ENCODE measurements around the gene CARM1.

CARM1 gene

DNA sequence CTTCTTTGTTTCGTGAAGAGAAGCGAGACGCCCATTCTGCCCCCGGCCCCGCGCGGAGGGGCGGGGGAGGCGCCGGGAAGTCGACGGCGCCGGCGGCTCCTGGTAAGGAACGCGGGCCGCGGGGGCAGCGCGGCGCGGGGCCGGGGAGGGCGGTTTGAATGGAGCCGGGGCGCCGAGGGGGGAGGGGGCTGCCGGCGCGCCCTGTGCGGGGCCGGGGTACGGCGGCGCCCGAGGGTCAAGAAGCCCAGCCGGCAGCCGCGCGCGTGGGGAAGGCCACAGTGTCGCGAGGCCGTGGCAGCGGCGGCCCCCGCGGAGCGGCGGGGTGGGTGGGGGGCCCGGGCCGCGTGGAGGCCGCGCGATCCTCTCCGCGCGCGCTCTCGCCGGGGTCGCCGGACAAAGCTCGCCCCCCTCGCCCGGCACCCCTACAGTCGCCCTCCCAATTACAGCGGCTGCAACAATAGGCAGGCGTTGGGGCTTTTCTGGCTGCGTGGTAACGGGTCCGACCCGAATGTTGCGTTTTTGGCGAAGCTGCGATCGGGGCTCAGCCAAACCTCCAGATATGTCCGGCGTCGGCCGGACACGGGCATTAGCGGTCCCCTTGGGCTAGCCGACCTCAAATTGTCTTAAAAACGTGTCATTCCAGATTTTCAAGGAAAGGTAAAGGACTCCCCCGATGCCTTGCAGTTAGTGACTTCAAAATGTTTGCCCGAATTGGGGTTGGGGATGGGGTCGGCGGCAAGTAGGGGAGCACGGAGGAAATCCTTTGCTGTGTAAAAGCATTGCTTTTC lies 89.9 kb downstream of the CARM1 start:
- Histone ChIP-seq H3K4me1 (ENCODE audit: control insufficient read depth, insufficient read depth, low read length) (peaks cover 4% of the 10 kb centered on the region; the same call in 1 of the 2 replicates), H3K27me3 (ENCODE audit: control insufficient read depth, insufficient read depth, low read length) (no peaks in the 10 kb centered on the region), H3K4me3 (ENCODE audit: low read length) (peak overlapping the region; percentile 73), H3K9me3 (ENCODE audit: control insufficient read depth, insufficient read depth, low read length) (no peaks in the 10 kb centered on the region), H3K27ac (ENCODE audit: low read length) (no peak overlapping the region), H3K36me3 (ENCODE audit: control insufficient read depth, insufficient read depth, low read length) (no peaks in the 10 kb centered on the region)
- no peak for DNase-seq (ENCODE audit: low read depth, low spot score)
- no CpG with 5 or more reads among the region's 92 CpGs for WGBS (ENCODE audit: insufficient coverage, insufficient read length)

DNA sequence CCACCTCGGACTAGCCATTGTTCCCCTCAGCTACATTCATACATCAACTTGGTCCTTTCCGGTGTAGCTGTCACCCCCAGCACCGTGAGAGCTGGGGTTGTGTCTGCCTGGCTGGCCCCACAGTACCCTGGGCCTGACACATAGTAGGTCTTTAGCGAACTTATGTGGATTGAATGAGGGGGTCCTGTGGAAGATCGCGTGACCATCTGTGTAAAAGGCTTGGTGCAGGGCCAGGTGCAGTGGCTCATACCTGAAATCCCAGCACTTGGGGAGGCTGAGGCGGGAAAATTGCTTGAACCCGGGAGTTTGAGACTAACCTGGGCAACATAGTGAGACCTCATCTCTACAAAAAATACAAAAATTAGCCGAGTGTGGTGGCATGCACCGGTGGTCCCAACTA lies 91.5 kb downstream of the CARM1 start:
- Histone ChIP-seq H3K4me1 (ENCODE audit: control insufficient read depth, insufficient read depth, low read length) (peaks cover 4% of the 10 kb centered on the region; the same call in 1 of the 2 replicates), H3K27ac (ENCODE audit: low read length) (no peak overlapping the region), H3K36me3 (ENCODE audit: control insufficient read depth, insufficient read depth, low read length) (no peaks in the 10 kb centered on the region), H3K9me3 (ENCODE audit: control insufficient read depth, insufficient read depth, low read length) (no peaks in the 10 kb centered on the region), H3K27me3 (ENCODE audit: control insufficient read depth, insufficient read depth, low read length) (no peaks in the 10 kb centered on the region), H3K4me3 (ENCODE audit: low read length) (no peak overlapping the region)
- WGBS (ENCODE audit: insufficient coverage, insufficient read length): no CpG with 5 or more reads among the region's 10 CpGs
- DNase-seq (ENCODE audit: low read depth, low spot score): no peak

DNA sequence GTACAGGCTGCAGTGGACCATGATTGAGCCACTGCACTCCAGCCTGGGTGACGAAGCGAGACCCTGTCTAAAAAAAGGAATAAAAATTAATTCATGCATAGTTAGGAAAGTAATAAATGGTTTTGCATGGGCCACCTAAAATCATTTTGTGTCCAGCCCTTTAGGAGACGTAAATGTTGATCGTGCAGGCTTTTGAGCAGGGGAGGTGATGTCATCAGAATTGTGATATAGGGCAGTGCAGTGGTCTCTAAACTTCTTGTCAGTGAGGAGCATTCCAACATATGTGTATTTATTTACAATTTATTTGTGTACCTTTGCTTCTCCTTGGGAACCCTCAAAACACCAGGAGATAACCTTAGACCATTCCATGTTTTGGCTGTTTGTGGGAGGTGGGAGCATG lies 92.5 kb downstream of the CARM1 start:
- Histone ChIP-seq H3K27me3 (ENCODE audit: control insufficient read depth, insufficient read depth, low read length) (no peaks in the 10 kb centered on the region), H3K4me1 (ENCODE audit: control insufficient read depth, insufficient read depth, low read length) (peaks cover 7% of the 10 kb centered on the region), H3K9me3 (ENCODE audit: control insufficient read depth, insufficient read depth, low read length) (no peaks in the 10 kb centered on the region), H3K27ac (ENCODE audit: low read length) (no peak overlapping the region), H3K4me3 (ENCODE audit: low read length) (no peak overlapping the region), H3K36me3 (ENCODE audit: control insufficient read depth, insufficient read depth, low read length) (no peaks in the 10 kb centered on the region)
- no peak for DNase-seq (ENCODE audit: low read depth, low spot score)
- no CpG with 5 or more reads among the region's 4 CpGs for WGBS (ENCODE audit: insufficient coverage, insufficient read length)

DNA sequence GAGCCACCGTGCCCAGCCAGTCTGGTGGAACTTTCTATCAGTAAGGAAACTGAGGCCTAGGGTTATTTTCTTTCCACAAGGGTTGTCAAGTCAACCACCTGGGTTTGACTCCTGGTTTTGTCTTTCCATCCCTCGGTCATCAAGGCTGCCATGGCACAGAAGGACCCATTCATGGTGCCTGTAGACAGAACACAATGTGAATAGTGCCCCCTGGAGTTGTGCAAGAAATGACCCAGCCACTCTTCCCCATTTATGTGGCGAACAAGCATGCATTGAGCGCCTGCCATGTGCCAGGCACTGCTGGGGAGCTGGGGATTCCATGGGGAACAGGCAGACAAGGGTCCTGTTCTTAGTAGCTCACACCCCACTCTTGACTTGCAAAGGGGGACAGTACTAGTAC lies 93.5 kb downstream of the CARM1 start:
- no peaks in the 10 kb centered on the region for H3K9me3 ChIP-seq (ENCODE audit: control insufficient read depth, insufficient read depth, low read length)
- no peak overlapping the region for H3K27ac ChIP-seq (ENCODE audit: low read length)
- no peak overlapping the region for H3K4me3 ChIP-seq (ENCODE audit: low read length)
- H3K4me1 ChIP-seq (ENCODE audit: control insufficient read depth, insufficient read depth, low read length): peaks cover 7% of the 10 kb centered on the region
- no peaks in the 10 kb centered on the region for H3K27me3 ChIP-seq (ENCODE audit: control insufficient read depth, insufficient read depth, low read length)
- DNase-seq (ENCODE audit: low read depth, low spot score): no peak
- WGBS (ENCODE audit: insufficient coverage, insufficient read length): no CpG with 5 or more reads among the region's 4 CpGs
- H3K36me3 ChIP-seq (ENCODE audit: control insufficient read depth, insufficient read depth, low read length): no peaks in the 10 kb centered on the region

DNA sequence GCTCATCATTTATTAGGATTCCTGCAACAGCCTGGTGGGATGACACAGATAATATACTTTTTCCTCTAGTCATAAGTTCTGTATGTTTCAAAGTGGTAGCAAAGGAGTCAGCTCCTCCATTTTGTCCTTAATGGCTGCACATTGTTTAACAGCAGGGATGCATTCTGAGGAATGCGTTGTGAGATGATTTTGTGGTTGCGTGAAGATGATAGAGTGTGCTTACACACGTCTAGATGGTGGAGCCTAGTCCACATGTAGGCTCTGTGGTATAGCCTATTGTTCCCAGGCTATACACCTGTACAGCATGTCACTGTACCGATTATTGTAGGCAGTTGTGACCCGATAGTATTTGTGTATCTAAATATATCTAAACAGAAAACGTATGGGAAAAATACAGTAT lies 94.0 kb downstream of the CARM1 start:
- no peak overlapping the region for H3K27ac ChIP-seq (ENCODE audit: low read length)
- no peak for DNase-seq (ENCODE audit: low read depth, low spot score)
- H3K4me3 ChIP-seq (ENCODE audit: low read length): no peak overlapping the region
- WGBS (ENCODE audit: insufficient coverage, insufficient read length): no CpG with 5 or more reads among the region's 6 CpGs
- H3K27me3 ChIP-seq (ENCODE audit: control insufficient read depth, insufficient read depth, low read length): no peaks in the 10 kb centered on the region
- H3K9me3 ChIP-seq (ENCODE audit: control insufficient read depth, insufficient read depth, low read length): no peaks in the 10 kb centered on the region
- H3K36me3 ChIP-seq (ENCODE audit: control insufficient read depth, insufficient read depth, low read length): no peaks in the 10 kb centered on the region
- peaks cover 7% of the 10 kb centered on the region for H3K4me1 ChIP-seq (ENCODE audit: control insufficient read depth, insufficient read depth, low read length)

DNA sequence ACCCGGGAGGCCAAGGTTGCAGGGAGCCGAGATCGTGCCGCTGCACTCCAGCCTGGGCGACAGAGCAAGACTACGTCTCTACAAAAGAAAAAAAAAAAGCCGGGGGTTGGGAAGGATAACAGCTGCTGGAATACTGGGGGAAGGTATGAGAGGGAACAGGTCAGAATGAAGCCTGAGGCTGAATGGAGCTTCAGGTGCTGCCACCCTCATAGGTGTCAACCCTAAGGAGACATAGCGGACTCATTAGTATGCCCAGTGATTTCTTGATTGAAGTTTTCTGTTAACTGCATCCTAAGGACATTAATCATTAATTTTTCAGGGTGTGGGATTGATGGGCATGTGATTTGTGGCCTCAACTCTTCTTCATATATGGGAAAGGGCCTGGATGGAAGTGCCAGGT lies 95.5 kb downstream of the CARM1 start:
- WGBS (ENCODE audit: insufficient coverage, insufficient read length): no CpG with 5 or more reads among the region's 8 CpGs
- no peaks in the 10 kb centered on the region for H3K9me3 ChIP-seq (ENCODE audit: control insufficient read depth, insufficient read depth, low read length)
- peaks cover 7% of the 10 kb centered on the region for H3K4me1 ChIP-seq (ENCODE audit: control insufficient read depth, insufficient read depth, low read length)
- no peak overlapping the region for H3K27ac ChIP-seq (ENCODE audit: low read length)
- H3K36me3 ChIP-seq (ENCODE audit: control insufficient read depth, insufficient read depth, low read length): no peaks in the 10 kb centered on the region
- no peak for DNase-seq (ENCODE audit: low read depth, low spot score)
- H3K27me3 ChIP-seq (ENCODE audit: control insufficient read depth, insufficient read depth, low read length): no peaks in the 10 kb centered on the region
- no peak overlapping the region for H3K4me3 ChIP-seq (ENCODE audit: low read length)

DNA sequence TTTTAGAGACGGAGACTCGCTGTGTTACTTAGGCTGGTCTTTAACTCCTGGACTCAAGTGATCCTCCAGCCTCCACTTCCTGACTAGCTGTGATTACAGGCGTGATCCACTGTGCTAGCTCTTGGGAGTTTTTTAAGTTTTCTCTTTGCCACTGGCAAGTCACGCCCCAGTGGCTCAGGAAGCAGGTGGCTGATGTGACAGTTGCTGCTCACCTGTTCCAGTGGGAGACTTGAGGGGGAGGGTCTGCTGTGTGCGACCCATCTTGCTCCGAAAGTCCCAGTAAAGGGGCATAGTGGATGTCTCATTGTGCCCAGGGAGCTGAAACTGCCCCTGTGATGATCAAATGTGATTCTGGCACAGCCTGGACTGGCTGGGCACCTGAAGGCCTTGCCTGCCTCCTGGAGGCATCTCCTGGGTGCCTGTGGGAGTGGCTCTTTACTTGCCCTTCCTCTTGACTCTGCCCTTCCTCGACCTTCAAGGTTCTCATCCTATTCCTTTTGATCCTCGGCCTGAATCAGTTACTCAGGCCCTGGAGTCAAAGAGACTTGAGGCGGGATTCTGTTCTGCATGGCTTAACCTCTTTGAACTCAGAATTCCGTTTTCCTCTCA lies 97.3 kb downstream of the CARM1 start:
- Histone ChIP-seq H3K36me3 (ENCODE audit: control insufficient read depth, insufficient read depth, low read length) (no peaks in the 10 kb centered on the region), H3K27me3 (ENCODE audit: control insufficient read depth, insufficient read depth, low read length) (no peaks in the 10 kb centered on the region), H3K9me3 (ENCODE audit: control insufficient read depth, insufficient read depth, low read length) (no peaks in the 10 kb centered on the region), H3K4me3 (ENCODE audit: low read length) (no peak overlapping the region), H3K27ac (ENCODE audit: low read length) (no peak overlapping the region), H3K4me1 (ENCODE audit: control insufficient read depth, insufficient read depth, low read length) (peaks cover 7% of the 10 kb centered on the region)
- no peak for DNase-seq (ENCODE audit: low read depth, low spot score)
- WGBS (ENCODE audit: insufficient coverage, insufficient read length): no CpG with 5 or more reads among the region's 10 CpGs

DNA sequence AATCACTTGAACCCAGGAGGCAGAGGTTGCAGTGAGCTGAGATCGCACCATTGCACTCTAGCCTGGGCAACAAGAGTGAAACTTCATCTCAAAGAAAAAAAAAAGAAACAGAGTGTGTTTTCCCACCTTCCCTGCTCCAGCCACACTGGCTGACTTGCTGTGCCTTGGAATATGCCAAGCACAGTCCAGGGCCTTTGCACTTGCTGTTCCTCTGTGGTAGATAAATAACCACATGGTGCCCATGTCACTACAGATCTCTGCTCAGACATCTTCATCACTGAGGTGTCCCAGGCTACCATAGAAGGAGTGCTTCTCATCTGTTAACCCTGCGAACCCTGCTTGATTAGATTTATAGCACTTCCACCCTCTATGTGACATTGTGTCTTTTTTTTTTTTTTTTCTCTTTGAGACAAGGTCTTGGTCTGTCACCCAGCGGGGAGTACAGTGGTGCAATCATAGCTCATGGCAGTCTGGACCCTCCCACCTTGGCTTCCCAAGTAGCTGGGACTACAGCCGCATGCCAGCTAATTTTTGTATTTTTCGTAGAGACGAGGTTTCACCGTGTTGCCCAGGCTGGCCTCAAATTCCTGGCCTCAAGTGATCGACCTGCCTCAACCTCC lies 99.9 kb downstream of the CARM1 start:
- no peaks in the 10 kb centered on the region; the same call in 1 of the 2 replicates for H3K36me3 ChIP-seq (ENCODE audit: control insufficient read depth, insufficient read depth, low read length)
- WGBS (ENCODE audit: insufficient coverage, insufficient read length): no CpG with 5 or more reads among the region's 8 CpGs
- H3K27ac ChIP-seq (ENCODE audit: low read length): no peak overlapping the region
- H3K27me3 ChIP-seq (ENCODE audit: control insufficient read depth, insufficient read depth, low read length): no peaks in the 10 kb centered on the region
- H3K4me1 ChIP-seq (ENCODE audit: control insufficient read depth, insufficient read depth, low read length): peaks cover 3% of the 10 kb centered on the region; the same call in 1 of the 2 replicates
- H3K4me3 ChIP-seq (ENCODE audit: low read length): no peak overlapping the region
- no peak for DNase-seq (ENCODE audit: low read depth, low spot score)
- no peaks in the 10 kb centered on the region for H3K9me3 ChIP-seq (ENCODE audit: control insufficient read depth, insufficient read depth, low read length)
